Ishikawa (cell line): ENCODE data around the gene HEBP1.

ENCODE experiments used
- CEBPB ChIP-seq: IDR thresholded peaks from 2 replicates; pipeline ENCODE4 v1.6.1; 2012
- EP300 ChIP-seq: IDR thresholded peaks from 2 replicates; pipeline ENCODE4 v1.6.1; 2012; ENCODE audit warnings: borderline replicate concordance
- RAD21 ChIP-seq: IDR thresholded peaks from 2 replicates; pipeline ENCODE4 v1.6.1; 2012; ENCODE audit warnings: low read depth
- REST ChIP-seq: IDR thresholded peaks from 2 replicates; pipeline ENCODE4 v1.6.1; 2012; ENCODE audit warnings: low read depth, mild to moderate bottlenecking
- TAF1 ChIP-seq: IDR thresholded peaks from 2 replicates; pipeline ENCODE4 v1.6.1; 2012; ENCODE audit warnings: low read depth, mild to moderate bottlenecking
- USF1 ChIP-seq: IDR thresholded peaks from 2 replicates; pipeline ENCODE4 v1.6.1; 2012

- TF ChIP-seq TAF1 = no peak
- no peak for TF ChIP-seq RAD21
- TF ChIP-seq USF1 = no peak
- TF ChIP-seq EP300 = no peak
- no peak for TF ChIP-seq CEBPB
- no peak for TF ChIP-seq REST
These were observed 15.9 kb downstream of the HEBP1 start for GRCh38 chr12:12984149-12984548.
